Measurements from ENCODE around the gene HIVEP3.

GRCh38 chr1:41895552-41895951 is 23.2 kb downstream of the HIVEP3 start:
- TF ChIP-seq POLR2AphosphoS2 (IDR thresholded peaks at IDR 0.05; ENCODE audit: low read depth, low read length) (no peak), TEAD2 (CRISPR knock-in tag; IDR thresholded peaks at IDR 0.05) (no peak), RFX5 (IDR thresholded peaks at IDR 0.05; ENCODE audit: low read depth, low read length) (no peak), MYC (CRISPR knock-in tag; IDR thresholded peaks at IDR 0.05; ENCODE audit: borderline replicate concordance) (no peak)

All from HepG2 (cell line).